ENCODE results near the gene ELP4.

- TF ChIP-seq MAX (IDR thresholded peaks at IDR 0.05; ENCODE audit: low read depth, low read length) (no peak), POLR2A (IDR thresholded peaks at IDR 0.05; ENCODE audit: extremely low read depth, insufficient read length) (no peak), MYC (IDR thresholded peaks at IDR 0.05; ENCODE audit: low read depth, low read length) (no peak)
- TF ChIP-seq, protein P1, sequence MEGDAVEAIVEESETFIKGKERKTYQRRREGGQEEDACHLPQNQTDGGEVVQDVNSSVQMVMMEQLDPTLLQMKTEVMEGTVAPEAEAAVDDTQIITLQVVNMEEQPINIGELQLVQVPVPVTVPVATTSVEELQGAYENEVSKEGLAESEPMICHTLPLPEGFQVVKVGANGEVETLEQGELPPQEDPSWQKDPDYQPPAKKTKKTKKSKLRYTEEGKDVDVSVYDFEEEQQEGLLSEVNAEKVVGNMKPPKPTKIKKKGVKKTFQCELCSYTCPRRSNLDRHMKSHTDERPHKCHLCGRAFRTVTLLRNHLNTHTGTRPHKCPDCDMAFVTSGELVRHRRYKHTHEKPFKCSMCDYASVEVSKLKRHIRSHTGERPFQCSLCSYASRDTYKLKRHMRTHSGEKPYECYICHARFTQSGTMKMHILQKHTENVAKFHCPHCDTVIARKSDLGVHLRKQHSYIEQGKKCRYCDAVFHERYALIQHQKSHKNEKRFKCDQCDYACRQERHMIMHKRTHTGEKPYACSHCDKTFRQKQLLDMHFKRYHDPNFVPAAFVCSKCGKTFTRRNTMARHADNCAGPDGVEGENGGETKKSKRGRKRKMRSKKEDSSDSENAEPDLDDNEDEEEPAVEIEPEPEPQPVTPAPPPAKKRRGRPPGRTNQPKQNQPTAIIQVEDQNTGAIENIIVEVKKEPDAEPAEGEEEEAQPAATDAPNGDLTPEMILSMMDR (IDR thresholded peaks at IDR 0.05; ENCODE audit: low read depth, low read length): no peak
These were observed 291.7 kb downstream of the ELP4 start for GRCh38 chr11:31801298-31801702.

Measured in NB4 (cell line).